GM23338 (cell line): ENCODE measurements around the gene AGR3. TPM values are rescaled to one million over a fixed set of nuclear protein-coding genes. Genes with fewer than 3 reads are reported as not detected.

Source experiments
- ATAC-seq: fragments of 200-7000 bp; cut with Tn5 transposase; 3 replicates; pipeline ENCODE4 v1.9.1; 2020
- DNase-seq: peaks from one replicate; pipeline ENCODE4 v3.0.0-alpha.2; 2015; ENCODE audit warnings: low spot score
- H2AFZ ChIP-seq: fragments of 200-600 bp; sonication (generic); 2 replicates; pipeline ENCODE4 v1.8.0; 2016; ENCODE audit warnings: antibody characterized with exemption, mild to moderate bottlenecking, moderate library complexity
- H3F3A ChIP-seq: fragments of 200-600 bp; sonication (generic); replicated peaks from 2 replicates; pipeline ENCODE4 v1.8.0; 2017; ENCODE audit warnings: antibody characterized with exemption, mixed run types, low read depth
- H3K27ac ChIP-seq: fragments of 200-600 bp; sonication (generic); 2 replicates; pipeline ENCODE4 v1.6.1; 2016; ENCODE audit warnings: low read depth
- H3K27me3 ChIP-seq: fragments of 200-600 bp; sonication (generic); 2 replicates; pipeline ENCODE4 v1.8.0; 2016; ENCODE audit warnings: mild to moderate bottlenecking, mixed run types, moderate library complexity; ENCODE audit not compliant: insufficient read depth
- H3K36me3 ChIP-seq: fragments of 200-600 bp; sonication (generic); 2 replicates; pipeline ENCODE4 v1.8.0; 2016; ENCODE audit warnings: mild to moderate bottlenecking; ENCODE audit not compliant: insufficient read depth
- H3K4me1 ChIP-seq: fragments of 200-600 bp; sonication (generic); 2 replicates; pipeline ENCODE4 v1.8.0; 2016; ENCODE audit warnings: mild to moderate bottlenecking, moderate library complexity; ENCODE audit not compliant: insufficient read depth
- H3K4me2 ChIP-seq: fragments of 200-600 bp; sonication (generic); 2 replicates; pipeline ENCODE4 v1.7.1; 2017; ENCODE audit warnings: mixed run types
- H3K4me3 ChIP-seq: fragments of 200-600 bp; sonication (generic); 2 replicates; pipeline ENCODE4 v1.6.1; 2016; ENCODE audit warnings: mixed run types
- H3K79me2 ChIP-seq: fragments of 200-600 bp; sonication (generic); replicated peaks from 2 replicates; pipeline ENCODE4 v1.8.0; 2017; ENCODE audit warnings: mild to moderate bottlenecking; ENCODE audit not compliant: insufficient read depth
- H3K9me2 ChIP-seq: fragments of 200-600 bp; sonication (generic); 2 replicates; pipeline ENCODE4 v1.8.0; 2017; ENCODE audit not compliant: insufficient read depth
- H4K20me1 ChIP-seq: fragments of 200-600 bp; sonication (generic); replicated peaks from 2 replicates; pipeline ENCODE4 v1.8.0; 2017; ENCODE audit warnings: mild to moderate bottlenecking; ENCODE audit not compliant: insufficient read depth
- H3K27ac Mint-ChIP-seq: 2 replicates; pipeline ENCODE4 v1.8.0; 2020; ENCODE audit warnings: inconsistent platforms, mild to moderate bottlenecking, moderate library complexity, mixed read lengths
- H3K27me3 Mint-ChIP-seq: 3 replicates; pipeline ENCODE4 v1.8.0; 2022; ENCODE audit warnings: low read depth, mild to moderate bottlenecking, moderate library complexity, mixed read lengths, inconsistent platforms; ENCODE audit not compliant: insufficient read depth, poor library complexity
- H3K36me3 Mint-ChIP-seq: 3 replicates; pipeline ENCODE4 v1.8.0; 2021; ENCODE audit warnings: low read depth, mild to moderate bottlenecking, inconsistent platforms, moderate library complexity, mixed read lengths
- H3K4me1 Mint-ChIP-seq: 3 replicates; pipeline ENCODE4 v1.8.0; 2020; ENCODE audit warnings: mild to moderate bottlenecking, inconsistent platforms, mixed read lengths
- H3K4me3 Mint-ChIP-seq: 3 replicates; pipeline ENCODE4 v1.8.0; 2021; ENCODE audit warnings: moderate library complexity, mild to moderate bottlenecking, inconsistent platforms, mixed read lengths
- H3K9me3 Mint-ChIP-seq: 3 replicates; pipeline ENCODE4 v1.8.0; 2020; ENCODE audit warnings: moderate library complexity, mild to moderate bottlenecking, inconsistent platforms, mixed read lengths
- CREB1 ChIP-seq: fragments of 250-450 bp; sonication (Bioruptor Pico); IDR thresholded peaks from 2 replicates; pipeline ENCODE4 v1.5.0; 2020; ENCODE audit warnings: low read depth, mild to moderate bottlenecking, moderate library complexity
- EZH2 ChIP-seq: fragments of 200-600 bp; sonication (generic); IDR thresholded peaks from one replicate; pipeline ENCODE4 v1.8.0; 2017; ENCODE audit warnings: antibody characterized with exemption, mild to moderate bottlenecking, low read depth; ENCODE audit not compliant: unreplicated experiment
- EZH2phosphoT487 ChIP-seq: fragments of 200-600 bp; sonication (generic); IDR thresholded peaks from one replicate; pipeline ENCODE4 v1.8.1; 2018; ENCODE audit warnings: antibody characterized with exemption; ENCODE audit not compliant: unreplicated experiment
- JUNB ChIP-seq: IDR thresholded peaks from one replicate; pipeline ENCODE4 v1.6.1; 2016; ENCODE audit warnings: antibody characterized with exemption; ENCODE audit not compliant: unreplicated experiment
- NANOG ChIP-seq: IDR thresholded peaks from 2 replicates; pipeline ENCODE4 v1.6.1; 2016; ENCODE audit warnings: antibody characterized with exemption, borderline replicate concordance
- REST ChIP-seq: IDR thresholded peaks from one replicate; pipeline ENCODE4 v1.6.1; 2018; ENCODE audit warnings: antibody characterized with exemption; ENCODE audit not compliant: unreplicated experiment
- ZNF114 ChIP-seq: fragments of 250-450 bp; sonication (Bioruptor Pico); IDR thresholded peaks from 2 replicates; pipeline ENCODE4 v1.5.0; 2020; ENCODE audit warnings: mild to moderate bottlenecking, moderate library complexity
- ZNF331 ChIP-seq: fragments of 250-450 bp; sonication (Bioruptor Pico); IDR thresholded peaks from 2 replicates; pipeline ENCODE4 v1.5.0; 2020; ENCODE audit warnings: low read depth, mild to moderate bottlenecking, moderate library complexity
- ZNF462 ChIP-seq: fragments of 250-450 bp; sonication (Bioruptor Pico); IDR thresholded peaks from 2 replicates; pipeline ENCODE4 v1.5.0; 2020; ENCODE audit warnings: mild to moderate bottlenecking, moderate library complexity
- polyA plus RNA-seq: library from polyadenylated mRNA; unstranded; fragments of >200 nt; fragmentation: Nextera tagmentation; extraction: Ambion mirVana; gene quantifications from 2 replicates; pipeline ENCODE4 v1.2.1, GENCODE V29; 2016
- total RNA-seq: library from RNA; depleted of rRNA; stranded (reverse); fragments of >200 nt; shearing (Covaris generic); gene quantifications from 2 replicates; pipeline ENCODE4 v1.2.3, GENCODE V29; 2014

The AGR3 gene
- total and polyA plus RNA-seq, 2 experiments from 2014 or later = not detected

GRCh38 chr7:16839646-16840045 is 42.1 kb downstream of the AGR3 start:
- no peaks in the 10 kb centered on the region for H3K79me2 ChIP-seq
- H4K20me1 ChIP-seq = no peaks in the 10 kb centered on the region
- TF ChIP-seq NANOG (no peak), ZNF114 (CRISPR knock-in tag) (no peak), EZH2phosphoT487 (no peak), ZNF331 (no peak), EZH2 (no peak), JUNB (no peak), REST (no peak)
- Mint-ChIP-seq H3K4me1 (peaks cover 4% of the 10 kb centered on the region; the same call in 2 of the 3 replicates), H3K36me3 (no peaks in the 10 kb centered on the region), H3K4me3 (no peak overlapping the region), H3K27ac (no peak overlapping the region), H3K9me3 (no peaks in the 10 kb centered on the region), H3K27me3 (no peaks in the 10 kb centered on the region)
- H2AFZ ChIP-seq = no peak overlapping the region
- H3K4me1 ChIP-seq = no peaks in the 10 kb centered on the region
- no peaks in the 10 kb centered on the region for H3K36me3 ChIP-seq
- no peak for ATAC-seq
- H3K4me3 ChIP-seq = no peak overlapping the region
- no peaks in the 10 kb centered on the region for H3F3A ChIP-seq
- no peaks in the 10 kb centered on the region for H3K27me3 ChIP-seq
- H3K27ac ChIP-seq = no peak overlapping the region
- H3K9me2 ChIP-seq = no peaks in the 10 kb centered on the region; the same call in 1 of the 2 replicates
- no peak for DNase-seq
- no peak overlapping the region for H3K4me2 ChIP-seq

DNA sequence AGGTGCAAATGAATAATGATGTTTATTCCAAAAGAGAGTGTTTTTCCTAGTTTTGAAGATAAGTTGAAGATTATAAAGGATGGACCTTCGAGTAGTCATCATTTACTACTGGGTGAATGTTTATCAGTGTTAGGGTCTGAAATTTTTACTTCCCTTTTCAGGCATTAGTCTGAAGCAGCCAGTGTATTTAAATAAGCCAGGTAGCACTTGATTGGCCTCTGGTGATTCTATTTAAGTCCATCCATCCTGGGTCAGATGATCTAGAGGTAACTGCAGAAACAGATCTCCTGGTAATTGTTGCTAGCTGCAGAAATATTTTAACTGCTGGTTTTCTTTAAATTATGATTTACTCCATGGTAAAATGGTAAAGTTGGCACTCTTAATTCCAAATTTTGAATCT is 42.9 kb downstream of the AGR3 start:
- Mint-ChIP-seq H3K27ac (no peak overlapping the region), H3K9me3 (no peaks in the 10 kb centered on the region), H3K36me3 (no peaks in the 10 kb centered on the region), H3K4me1 (peaks cover 4% of the 10 kb centered on the region; the same call in 2 of the 3 replicates), H3K4me3 (no peak overlapping the region), H3K27me3 (no peaks in the 10 kb centered on the region)
- Histone ChIP-seq H3K9me2 (no peaks in the 10 kb centered on the region; the same call in 1 of the 2 replicates), H2AFZ (no peak overlapping the region), H3F3A (no peaks in the 10 kb centered on the region), H4K20me1 (no peaks in the 10 kb centered on the region), H3K4me3 (no peak overlapping the region), H3K36me3 (no peaks in the 10 kb centered on the region), H3K27me3 (no peaks in the 10 kb centered on the region), H3K4me1 (no peaks in the 10 kb centered on the region), H3K4me2 (no peak overlapping the region), H3K27ac (no peak overlapping the region), H3K79me2 (no peaks in the 10 kb centered on the region)
- DNase-seq (no peak), ATAC-seq (no peak)
- TF ChIP-seq EZH2 (no peak), NANOG (no peak), ZNF462 (CRISPR knock-in tag) (no peak), CREB1 (no peak)
